Astrocyte (in vitro differentiated cells and primary cell): Measurements from ENCODE around the gene ARL8B. TPM values are rescaled to one million over a fixed set of nuclear protein-coding genes. Genes with fewer than 3 reads are reported as not detected.

Source experiments
- DNase-seq: peaks from one replicate; pipeline ENCODE4 v3.0.0-alpha.2; 2010; ENCODE audit warnings: low read depth
- FAIRE-seq: peaks from 2 replicates; lab custom pipeline; 2011; peaks lifted over from hg19 to GRCh38; lab: Jason Lieb, UNC
- H2AFZ ChIP-seq: 2 replicates; pipeline ENCODE4 v1.6.0; 2012; ENCODE audit warnings: low read depth, low read length, inconsistent platforms
- H3K27ac ChIP-seq: 2 replicates; pipeline ENCODE4 v1.5.1; 2011; ENCODE audit warnings: low read depth, low read length, inconsistent platforms
- H3K27me3 ChIP-seq: 2 replicates; pipeline ENCODE4 v1.6.0; 2011; ENCODE audit warnings: low read length, inconsistent platforms; ENCODE audit not compliant: insufficient read depth
- H3K36me3 ChIP-seq: 2 replicates; pipeline ENCODE4 v1.5.1; 2011; ENCODE audit warnings: low read length, inconsistent platforms; ENCODE audit not compliant: insufficient read depth
- H3K4me1 ChIP-seq: 2 replicates; pipeline ENCODE4 v1.5.1; 2011; ENCODE audit warnings: low read length, inconsistent platforms; ENCODE audit not compliant: insufficient read depth
- H3K4me2 ChIP-seq: 2 replicates; pipeline ENCODE4 v1.6.0; 2012; ENCODE audit warnings: low read length, inconsistent platforms
- H3K4me3 ChIP-seq: 2 replicates; pipeline ENCODE4 v1.5.1; 2011; ENCODE audit warnings: low read depth, mild to moderate bottlenecking, low read length, inconsistent platforms; ENCODE audit not compliant: insufficient read depth
- H3K79me2 ChIP-seq: 2 replicates; pipeline ENCODE4 v1.6.0; 2012; ENCODE audit warnings: mild to moderate bottlenecking, low read length, inconsistent platforms; ENCODE audit not compliant: insufficient read depth
- H3K9ac ChIP-seq: 2 replicates; pipeline ENCODE4 v1.6.0; 2012; ENCODE audit warnings: mild to moderate bottlenecking, low read length, inconsistent platforms
- H3K9me3 ChIP-seq: 2 replicates; pipeline ENCODE4 v1.5.1; 2012; ENCODE audit warnings: low read depth, mild to moderate bottlenecking, low read length, inconsistent platforms; ENCODE audit not compliant: insufficient read depth
- H4K20me1 ChIP-seq: 2 replicates; pipeline ENCODE4 v1.6.0; 2012; ENCODE audit warnings: low read length, inconsistent platforms; ENCODE audit not compliant: insufficient read depth
- H3K27ac Mint-ChIP-seq: one replicate; pipeline ENCODE4 v1.8.0; 2021; ENCODE audit warnings: mild to moderate bottlenecking, mixed read lengths; ENCODE audit not compliant: unreplicated experiment
- H3K27me3 Mint-ChIP-seq: one replicate; pipeline ENCODE4 v1.8.0; 2021; ENCODE audit warnings: low read depth, mixed read lengths; ENCODE audit not compliant: unreplicated experiment
- H3K36me3 Mint-ChIP-seq: one replicate; pipeline ENCODE4 v1.8.0; 2021; ENCODE audit warnings: low read depth, mixed read lengths; ENCODE audit not compliant: unreplicated experiment
- H3K4me1 Mint-ChIP-seq: one replicate; pipeline ENCODE4 v1.8.0; 2021; ENCODE audit warnings: low read depth, mixed read lengths; ENCODE audit not compliant: unreplicated experiment
- H3K4me3 Mint-ChIP-seq: one replicate; pipeline ENCODE4 v1.8.0; 2021; ENCODE audit warnings: mild to moderate bottlenecking, moderate library complexity, mixed read lengths; ENCODE audit not compliant: unreplicated experiment
- H3K9me3 Mint-ChIP-seq: one replicate; pipeline ENCODE4 v1.8.0; 2021; ENCODE audit warnings: mild to moderate bottlenecking, mixed read lengths; ENCODE audit not compliant: unreplicated experiment
- CTCF ChIP-seq: IDR thresholded peaks from 2 replicates; pipeline ENCODE4 v1.5.1; 2011; ENCODE audit warnings: low read depth, mild to moderate bottlenecking, inconsistent platforms, low read length, moderate library complexity; ENCODE audit not compliant: insufficient read depth
- EZH2 ChIP-seq: IDR thresholded peaks from 2 replicates; pipeline ENCODE4 v1.6.1; 2012; ENCODE audit warnings: mild to moderate bottlenecking, low read length, inconsistent platforms; ENCODE audit not compliant: insufficient read depth
- total RNA-seq: library from RNA; stranded (reverse); gene quantifications from 2 replicates; pipeline ENCODE4 v1.2.1, GENCODE V29; 2021

Gene ARL8B
- total RNA-seq, 1 donor from 2014 or later, result 64.1 TPM

DNA sequence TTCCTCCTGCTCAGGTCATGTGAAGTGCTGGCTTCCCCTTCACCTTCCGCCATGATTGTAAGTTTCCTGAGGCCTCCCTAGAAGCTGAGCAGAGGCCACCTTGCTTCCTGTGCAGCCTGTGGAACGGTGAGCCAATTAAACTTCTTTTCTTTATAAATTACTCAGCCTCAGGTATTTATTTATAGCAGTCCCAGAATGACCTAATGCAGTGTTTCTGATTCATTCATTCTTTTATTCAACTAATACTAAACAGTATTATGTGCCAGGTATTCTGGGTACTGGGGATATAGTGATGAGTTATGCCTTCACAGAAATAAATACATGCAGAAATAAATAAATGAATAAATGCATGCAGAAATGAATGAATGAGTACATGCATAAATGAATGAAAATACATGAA, 107.3 kb downstream of the ARL8B start:
- FAIRE-seq (no peak), DNase-seq (no peak)
- Mint-ChIP-seq H3K9me3 (no peaks in the 10 kb centered on the region), H3K4me3 (no peak overlapping the region), H3K27ac (no peak overlapping the region), H3K27me3 (no peaks in the 10 kb centered on the region), H3K36me3 (no peaks in the 10 kb centered on the region), H3K4me1 (no peaks in the 10 kb centered on the region)
- H3K4me2 ChIP-seq, result no peak overlapping the region
- H4K20me1 ChIP-seq, result no peaks in the 10 kb centered on the region
- H3K36me3 ChIP-seq, result no peaks in the 10 kb centered on the region
- no peaks in the 10 kb centered on the region for H3K4me1 ChIP-seq
- no peak overlapping the region for H3K9ac ChIP-seq
- TF ChIP-seq EZH2 (no peak), CTCF (no peak)
- no peaks in the 10 kb centered on the region for H3K9me3 ChIP-seq
- H3K27ac ChIP-seq, result no peak overlapping the region
- no peak overlapping the region for H2AFZ ChIP-seq
- H3K4me3 ChIP-seq, result no peak overlapping the region
- H3K27me3 ChIP-seq, result no peaks in the 10 kb centered on the region
- no peaks in the 10 kb centered on the region for H3K79me2 ChIP-seq

Other genes starting within 250 kb of the ARL8B start
- gene BHLHE40, start 142.9 kb upstream of the ARL8B start, total RNA-seq, result 156 and 185 TPM in 2 replicates
- 62.7 and 65.4 TPM in 2 replicates for gene EDEM1, start 65.4 kb downstream of the ARL8B start, total RNA-seq